SU-DHL-6 (cell line): ENCODE results near the gene ARHGAP8.

Experiments used
- EZH2phosphoT487 ChIP-seq: fragments of 200-600 bp; sonication (generic), shearing (Covaris generic); conservative IDR thresholded peaks from 2 replicates; pipeline ENCODE4 v1.6.1; 2018; ENCODE audit warnings: mild to moderate bottlenecking, antibody characterized with exemption, low read length, moderate library complexity, mixed read lengths
- TF ChIP-seq, protein P1 (sequence below): fragments of 200-600 bp; sonication (generic); IDR thresholded peaks from one replicate; pipeline ENCODE4 v1.5.1; 2017; ENCODE audit warnings: antibody characterized with exemption, mild to moderate bottlenecking, low read length, moderate library complexity; ENCODE audit not compliant: insufficient read depth, poor library complexity, severe bottlenecking

DNA sequence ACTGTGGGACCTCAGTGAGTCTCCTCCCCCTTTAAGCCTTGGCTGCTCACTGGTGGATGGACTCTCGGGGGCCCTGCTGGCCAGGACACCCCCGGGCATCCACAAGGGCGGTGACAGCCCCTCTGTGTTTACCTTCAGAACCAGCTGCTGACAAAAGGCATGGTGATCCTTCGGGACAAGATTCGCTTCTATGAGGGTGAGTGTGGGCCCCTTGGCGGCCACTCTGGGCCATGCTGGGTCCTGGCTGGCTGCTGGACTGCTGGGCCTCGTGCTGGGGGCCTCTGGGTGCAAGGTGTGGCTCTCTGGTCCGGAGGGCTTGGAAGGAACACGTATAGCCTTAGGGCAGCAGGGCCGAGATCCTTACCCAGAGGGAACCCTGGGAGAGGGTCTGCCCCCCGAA lies 25.9 kb upstream of the ARHGAP8 start:
- TF ChIP-seq, protein P1, sequence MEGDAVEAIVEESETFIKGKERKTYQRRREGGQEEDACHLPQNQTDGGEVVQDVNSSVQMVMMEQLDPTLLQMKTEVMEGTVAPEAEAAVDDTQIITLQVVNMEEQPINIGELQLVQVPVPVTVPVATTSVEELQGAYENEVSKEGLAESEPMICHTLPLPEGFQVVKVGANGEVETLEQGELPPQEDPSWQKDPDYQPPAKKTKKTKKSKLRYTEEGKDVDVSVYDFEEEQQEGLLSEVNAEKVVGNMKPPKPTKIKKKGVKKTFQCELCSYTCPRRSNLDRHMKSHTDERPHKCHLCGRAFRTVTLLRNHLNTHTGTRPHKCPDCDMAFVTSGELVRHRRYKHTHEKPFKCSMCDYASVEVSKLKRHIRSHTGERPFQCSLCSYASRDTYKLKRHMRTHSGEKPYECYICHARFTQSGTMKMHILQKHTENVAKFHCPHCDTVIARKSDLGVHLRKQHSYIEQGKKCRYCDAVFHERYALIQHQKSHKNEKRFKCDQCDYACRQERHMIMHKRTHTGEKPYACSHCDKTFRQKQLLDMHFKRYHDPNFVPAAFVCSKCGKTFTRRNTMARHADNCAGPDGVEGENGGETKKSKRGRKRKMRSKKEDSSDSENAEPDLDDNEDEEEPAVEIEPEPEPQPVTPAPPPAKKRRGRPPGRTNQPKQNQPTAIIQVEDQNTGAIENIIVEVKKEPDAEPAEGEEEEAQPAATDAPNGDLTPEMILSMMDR, result no peak
- TF ChIP-seq EZH2phosphoT487, result no peak
